Endometrial microvascular endothelial cells (primary cell): Measurements from ENCODE around the gene CYTH2. TPM values are rescaled to one million over a fixed set of nuclear protein-coding genes. Genes with fewer than 3 reads are reported as not detected.

Source experiments
- in situ Hi-C: cut with HindIII; loops from 2 replicates; pipeline ENCODE4 v1.10.0; 2017; ENCODE audit warnings: low sequenced_read_pairs, low pct_unique_long_range_greater_than_20kb; ENCODE audit errors: inconsistent ontology term
- total RNA-seq: library from RNA; depleted of rRNA; stranded (reverse); fragments of >200 nt; gene quantifications from one replicate; pipeline ENCODE4 v1.2.3, GENCODE V29; 2015; ENCODE audit errors: inconsistent ontology term

Gene CYTH2
- total RNA-seq, 1 donor from 2014 or later, result 19.0 TPM

GRCh38 chr19:48529156-48529555 lies 60.0 kb downstream of the CYTH2 start:
- in situ Hi-C loops, result no loop called here

- in situ Hi-C loops, result no loop called here
These were observed 61.0 kb downstream of the CYTH2 start for GRCh38 chr19:48530066-48530720.

DNA sequence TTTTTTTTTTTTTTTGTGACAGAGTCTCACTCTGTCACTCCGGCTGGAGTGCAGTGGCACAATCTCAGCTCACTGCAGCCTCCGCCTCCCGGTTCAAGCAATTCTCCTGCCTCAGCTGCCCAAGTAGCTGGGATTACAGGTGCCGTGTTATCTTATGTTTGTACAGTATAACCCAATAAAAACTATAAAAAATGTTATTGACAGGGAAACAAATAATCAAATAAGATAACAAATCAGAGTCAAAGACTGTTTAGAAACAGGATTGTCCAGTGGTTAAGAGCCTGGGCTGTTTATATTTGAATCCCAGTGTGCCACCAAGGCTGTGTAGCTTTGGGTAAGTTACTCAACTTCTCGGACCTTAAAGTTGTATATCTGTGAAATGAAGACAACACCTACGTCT lies 61.6 kb downstream of the CYTH2 start:
- in situ Hi-C loops, result no loop called here

Other genes starting within 250 kb of the CYTH2 start
- 36.9 TPM for gene CARD8, start 213.5 kb upstream of the CYTH2 start, total RNA-seq
- gene ZNF114, start 199.3 kb upstream of the CYTH2 start, total RNA-seq, result 0.28 TPM
- gene EMP3, start 143.8 kb upstream of the CYTH2 start, total RNA-seq, result 90.4 TPM
- 8.9 TPM for gene TMEM143, start 105.4 kb upstream of the CYTH2 start, total RNA-seq
- gene SYNGR4, start 105.0 kb upstream of the CYTH2 start, total RNA-seq, result not detected
- gene KDELR1, start 77.8 kb upstream of the CYTH2 start, total RNA-seq, result 151 TPM
- 0.28 TPM for gene GRIN2D, start 75.7 kb upstream of the CYTH2 start, total RNA-seq
- gene GRWD1, start 23.4 kb upstream of the CYTH2 start, total RNA-seq, result 84.6 TPM
- gene KCNJ14, start 13.8 kb upstream of the CYTH2 start, total RNA-seq, result 0.84 TPM
- not detected for gene LMTK3, start 42.5 kb downstream of the CYTH2 start, total RNA-seq
- gene SULT2B1, start 82.8 kb downstream of the CYTH2 start, total RNA-seq, result not detected
- not detected for gene SPACA4, start 137.4 kb downstream of the CYTH2 start, total RNA-seq
- not detected for gene FAM83E, start 145.7 kb downstream of the CYTH2 start, total RNA-seq
- gene RPL18, start 149.8 kb downstream of the CYTH2 start, total RNA-seq, result 2,158 TPM
- gene SPHK2, start 150.1 kb downstream of the CYTH2 start, total RNA-seq, result 7.8 TPM
- gene DBP, start 168.0 kb downstream of the CYTH2 start, total RNA-seq, result 0.46 TPM
- 0.28 TPM for gene CA11, start 176.8 kb downstream of the CYTH2 start, total RNA-seq
- not detected for gene NTN5, start 203.6 kb downstream of the CYTH2 start, total RNA-seq
- not detected for gene FUT2, start 226.6 kb downstream of the CYTH2 start, total RNA-seq